Small intestine (tissue), 7 donors: Measurements from ENCODE around the gene CEACAM21. TPM values are rescaled to one million over a fixed set of nuclear protein-coding genes. Genes with fewer than 3 reads are reported as not detected.

ENCODE experiments used
- DNase-seq, 2 donors: peaks; one replicate each; pipeline versions ENCODE4 v3.0.0 to v3.0.0-alpha.2; 2013
- FAIRE-seq: peaks from 2 replicates; lab custom pipeline; 2012; peaks lifted over from hg19 to GRCh38; lab: Jason Lieb, UNC
- H3K27ac ChIP-seq, 3 donors: one replicate each; pipeline ENCODE4 v1.5.1; 2013; ENCODE audit warnings: low read length in 2 of 3, mild to moderate bottlenecking in 2 of 3, control low read depth in 1 of 3, inconsistent platforms in 1 of 3, low read depth in 1 of 3, moderate library complexity in 1 of 3
- H3K27me3 ChIP-seq, 3 donors: one replicate each; pipeline ENCODE4 v1.6.1; 2013; ENCODE audit warnings: low read length in 3 of 3, inconsistent platforms in 1 of 3; ENCODE audit not compliant: control insufficient read depth in 3 of 3, insufficient read depth in 3 of 3
- H3K36me3 ChIP-seq, 3 donors: one replicate each; pipeline ENCODE4 v1.6.1; 2013; ENCODE audit warnings: low read length in 3 of 3, inconsistent platforms in 1 of 3, low read depth in 1 of 3, mild to moderate bottlenecking in 1 of 3, moderate library complexity in 1 of 3; ENCODE audit not compliant: control insufficient read depth in 3 of 3, insufficient read depth in 2 of 3
- H3K4me1 ChIP-seq, 3 donors: one replicate each; pipeline ENCODE4 v1.6.1; 2013; ENCODE audit warnings: low read length in 2 of 3, inconsistent platforms in 1 of 3, low read depth in 1 of 3, mild to moderate bottlenecking in 1 of 3, moderate library complexity in 1 of 3; ENCODE audit not compliant: control insufficient read depth in 3 of 3, insufficient read depth in 2 of 3
- H3K4me3 ChIP-seq, 3 donors: one replicate each; pipeline ENCODE4 v1.5.1; 2013; ENCODE audit warnings: low read length in 3 of 3, control low read depth in 1 of 3, inconsistent platforms in 1 of 3, low read depth in 1 of 3, mild to moderate bottlenecking in 1 of 3, moderate library complexity in 1 of 3
- H3K9me3 ChIP-seq, 2 donors: one replicate each; pipeline ENCODE4 v1.6.1; 2013; ENCODE audit warnings: low read depth in 1 of 2, low read length in 1 of 2; ENCODE audit not compliant: control insufficient read depth in 2 of 2, insufficient read depth in 1 of 2
- WGBS, 3 donors: extraction: QIAGEN DNeasy Blood & Tissue Kit; methylation state at CpG; one replicate each; pipeline ENCODE4 v1.1.7; 2013; 5-methylcytosine and 5-hydroxymethylcytosine counted together
- polyA plus RNA-seq, 4 donors: library from polyadenylated mRNA; stranded (reverse) in 3 of 4; unstranded in 1 of 4; fragments of 200-250 nt in 3 of 4; fragments of 120-200 nt in 1 of 4; gene quantifications; one replicate each; pipeline versions ENCODE4 v1.2.1 to v1.2.3, GENCODE V29; 2013
- donor health status: healthy with polysubstance abuse.
- donor health status: control.
- donor health status: control.
- donor health status: Bipolar disorder and iron deficiency.
- donor health status: healthy.

Gene CEACAM21
- polyA plus RNA-seq, 4 donors = 1.1 to 4.6 (median 1.9) TPM; not detected in 1

DNA sequence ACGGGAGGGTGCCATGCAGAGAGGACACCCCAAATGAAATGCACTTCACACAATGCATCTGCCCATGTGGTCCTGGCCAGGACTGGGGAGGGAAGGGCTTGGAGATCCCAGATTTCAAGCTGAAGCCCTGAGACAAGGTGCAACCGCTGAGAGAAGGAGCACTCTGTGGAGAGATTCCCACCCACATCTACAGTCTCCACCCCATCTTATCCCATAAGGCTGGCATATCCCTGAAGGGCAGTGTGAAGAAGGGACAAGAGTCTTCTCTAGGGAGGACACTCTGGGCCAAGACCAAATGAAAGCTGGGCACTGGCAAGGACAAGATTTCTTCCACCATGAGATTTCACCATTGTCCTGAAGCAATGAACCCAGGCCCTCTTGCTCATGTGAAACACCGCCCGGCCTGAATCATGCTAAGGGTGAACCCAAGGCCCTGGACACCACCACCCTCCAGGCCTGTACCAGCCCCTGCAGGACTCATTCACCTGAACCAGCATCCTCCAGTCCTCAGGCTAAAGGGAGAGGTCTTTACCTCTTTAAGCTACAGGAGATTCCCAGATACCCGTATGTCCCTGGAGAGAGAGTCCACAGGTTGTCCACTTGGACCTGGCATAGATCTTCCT is 30.4 kb downstream of the CEACAM21 start:
- 74 to 87% (median 86%) methylated on average over 5 of the region's 5 CpGs for WGBS, 3 donors

DNA sequence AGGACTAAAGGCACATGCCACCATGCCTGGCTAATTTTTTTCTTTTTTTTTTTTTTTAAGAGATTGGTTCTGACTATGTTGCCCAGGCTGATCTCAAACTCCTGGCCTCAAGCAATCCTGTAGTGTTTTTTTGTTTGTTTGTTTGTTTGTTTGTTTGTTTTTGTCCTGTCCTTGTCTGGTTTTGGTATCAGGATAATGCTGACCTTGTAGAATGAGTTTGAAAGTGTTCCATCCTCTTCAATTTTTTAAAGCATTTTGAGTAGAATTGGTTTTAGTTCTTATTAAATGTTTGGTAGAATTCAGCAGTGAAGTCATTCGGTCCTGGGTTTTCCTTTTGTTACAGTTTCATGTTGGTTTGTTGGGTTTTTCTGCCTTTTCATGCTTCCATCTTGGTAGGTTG is 31.7 kb downstream of the CEACAM21 start:
- WGBS, 3 donors = 67 to 84% (median 80%) methylated on average over 1 of the region's 1 CpG
- Histone ChIP-seq H3K4me1 (no peaks in the 10 kb centered on the region), H3K9me3 (no peaks in the 10 kb centered on the region), H3K27ac (no peak overlapping the region), H3K4me3 (no peak overlapping the region), H3K27me3 (peaks cover 0 to 5% (median 0%) of the 10 kb centered on the region in 3 donors), H3K36me3 (no peaks in the 10 kb centered on the region)
- FAIRE-seq (no peak), DNase-seq (no peak)

More for the DNA sequence above, 30.4 kb downstream of the CEACAM21 start:
- H3K9me3 ChIP-seq = no peaks in the 10 kb centered on the region
- no peak for DNase-seq
- no peak for FAIRE-seq
- H3K4me1 ChIP-seq = no peaks in the 10 kb centered on the region
- H3K4me3 ChIP-seq = no peak overlapping the region
- H3K36me3 ChIP-seq = no peaks in the 10 kb centered on the region
- peaks cover 0 to 10% (median 0%) of the 10 kb centered on the region in 3 donors for H3K27me3 ChIP-seq
- no peak overlapping the region for H3K27ac ChIP-seq

DNA sequence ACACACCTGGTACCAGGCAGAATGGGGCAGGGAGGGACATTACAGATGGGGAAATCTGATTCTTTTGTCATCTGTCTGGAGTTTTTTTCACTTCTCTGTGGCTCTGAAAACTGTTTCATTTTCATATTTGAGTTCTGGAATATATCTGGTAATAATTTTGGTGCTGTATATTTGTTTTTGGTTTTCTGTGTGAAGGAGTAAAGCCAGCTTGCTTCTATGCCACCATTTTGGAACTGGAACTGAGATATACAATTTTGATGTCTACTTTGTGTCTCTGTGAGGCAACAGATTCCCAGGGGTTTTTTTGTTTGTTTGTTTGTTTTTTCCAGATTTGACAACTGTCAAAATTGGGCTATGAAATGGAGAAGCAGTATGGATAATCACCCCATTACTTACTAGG is 34.8 kb downstream of the CEACAM21 start:
- no peaks in the 10 kb centered on the region for H3K4me1 ChIP-seq
- H3K36me3 ChIP-seq = no peaks in the 10 kb centered on the region
- H3K27ac ChIP-seq = no peak overlapping the region
- no peaks in the 10 kb centered on the region for H3K27me3 ChIP-seq
- H3K9me3 ChIP-seq = no peaks in the 10 kb centered on the region
- DNase-seq = no peak
- FAIRE-seq = no peak
- H3K4me3 ChIP-seq = no peak overlapping the region

- H3K4me1 ChIP-seq = no peaks in the 10 kb centered on the region
- no peak overlapping the region for H3K4me3 ChIP-seq
- DNase-seq (no peak), FAIRE-seq (no peak)
- no peaks in the 10 kb centered on the region for H3K27me3 ChIP-seq
- WGBS, 3 donors = 67 to 74% (median 71%) methylated on average over 4 of the region's 4 CpGs
- H3K27ac ChIP-seq = no peak overlapping the region
- H3K9me3 ChIP-seq = no peaks in the 10 kb centered on the region
- H3K36me3 ChIP-seq = no peaks in the 10 kb centered on the region
Measured at GRCh38 chr19:41612483-41612882, 36.5 kb downstream of the CEACAM21 start.

DNA sequence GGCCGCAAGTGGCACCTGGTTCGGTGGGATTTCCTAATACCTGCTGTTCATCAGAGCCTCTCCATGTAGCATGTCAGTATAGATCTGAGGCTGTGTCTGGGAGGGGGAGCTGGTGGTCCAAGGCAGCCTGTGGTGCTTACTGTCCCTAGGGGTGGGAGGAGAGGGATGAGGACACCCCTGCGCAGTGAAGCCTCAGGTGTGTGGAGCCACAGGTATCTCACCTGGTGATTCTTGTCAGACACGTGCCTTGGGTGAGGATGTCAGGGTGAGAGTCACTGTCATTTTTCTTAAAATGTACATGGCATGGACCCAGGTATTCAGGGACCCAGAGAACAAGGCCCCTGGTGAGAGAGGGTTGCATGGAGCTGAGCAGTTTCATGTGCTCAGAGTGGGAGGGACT is 39.2 kb downstream of the CEACAM21 start:
- DNase-seq (no peak), FAIRE-seq (no peak)
- peaks cover 0 to 4% (median 0%) of the 10 kb centered on the region in 3 donors for H3K27me3 ChIP-seq
- H3K4me3 ChIP-seq = no peak overlapping the region
- 78 to 81% (median 79%) methylated on average over 4 of the region's 4 CpGs for WGBS, 3 donors
- no peak overlapping the region for H3K27ac ChIP-seq
- no peaks in the 10 kb centered on the region for H3K36me3 ChIP-seq
- no peaks in the 10 kb centered on the region for H3K9me3 ChIP-seq
- no peaks in the 10 kb centered on the region for H3K4me1 ChIP-seq

DNA sequence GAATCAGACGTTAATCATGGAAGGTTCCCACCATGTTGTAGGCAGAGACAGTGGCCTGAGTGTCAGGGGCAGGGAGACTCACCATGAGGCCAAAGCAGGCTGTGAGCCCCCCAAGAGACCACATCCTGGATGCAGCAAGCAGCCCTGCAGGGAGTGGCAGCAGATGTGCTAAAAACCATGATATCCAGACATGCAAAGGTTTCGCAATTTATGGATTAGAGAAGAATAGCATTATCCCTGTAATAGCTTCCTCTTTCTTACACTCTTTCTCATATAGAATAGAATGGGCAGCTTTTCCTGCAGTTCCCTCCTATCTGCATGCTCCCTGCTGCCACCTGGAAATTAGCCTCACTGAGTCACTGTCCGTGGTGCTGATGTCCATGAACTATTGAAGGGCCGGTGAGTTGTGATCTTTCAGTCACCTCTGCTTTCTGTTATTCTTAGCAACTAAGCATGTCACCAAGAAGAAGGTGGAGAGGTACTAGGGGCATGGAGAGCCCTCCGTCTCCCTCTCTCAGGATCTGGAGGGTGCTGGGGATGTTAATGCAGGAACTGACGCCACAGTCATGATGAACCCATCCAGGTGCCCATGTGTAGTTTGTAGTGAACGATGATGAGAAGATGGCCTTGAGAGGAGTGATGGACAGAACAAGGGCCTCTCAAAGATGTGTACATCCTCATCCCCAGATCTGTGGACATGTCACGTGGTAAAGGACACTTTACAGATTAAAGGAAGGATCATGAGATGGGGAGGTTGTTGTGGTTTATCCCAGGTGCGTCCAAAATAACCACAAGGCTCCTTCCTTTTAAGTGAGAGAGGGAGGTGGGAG is 41.0 kb downstream of the CEACAM21 start:
- peak in 1 of 2 donors; percentile 42 for DNase-seq
- no peaks in the 10 kb centered on the region for H3K9me3 ChIP-seq
- H3K4me3 ChIP-seq = no peak overlapping the region
- H3K4me1 ChIP-seq = no peaks in the 10 kb centered on the region
- no peaks in the 10 kb centered on the region for H3K36me3 ChIP-seq
- 42 to 44% (median 43%) methylated on average over 9 of the region's 9 CpGs for WGBS, 3 donors
- no peak for FAIRE-seq
- H3K27me3 ChIP-seq = peaks cover 0 to 4% (median 0%) of the 10 kb centered on the region in 3 donors
- no peak overlapping the region for H3K27ac ChIP-seq

GRCh38 chr19:41617941-41618730 is 42.2 kb downstream of the CEACAM21 start:
- peaks cover 0 to 4% (median 0%) of the 10 kb centered on the region in 3 donors for H3K27me3 ChIP-seq
- WGBS, 3 donors = 77 to 84% (median 79%) methylated on average over 9 of the region's 9 CpGs
- H3K27ac ChIP-seq = no peak overlapping the region
- FAIRE-seq (no peak), DNase-seq (no peak)
- H3K4me3 ChIP-seq = no peak overlapping the region
- H3K36me3 ChIP-seq = no peaks in the 10 kb centered on the region
- no peaks in the 10 kb centered on the region for H3K9me3 ChIP-seq
- H3K4me1 ChIP-seq = no peaks in the 10 kb centered on the region

DNA sequence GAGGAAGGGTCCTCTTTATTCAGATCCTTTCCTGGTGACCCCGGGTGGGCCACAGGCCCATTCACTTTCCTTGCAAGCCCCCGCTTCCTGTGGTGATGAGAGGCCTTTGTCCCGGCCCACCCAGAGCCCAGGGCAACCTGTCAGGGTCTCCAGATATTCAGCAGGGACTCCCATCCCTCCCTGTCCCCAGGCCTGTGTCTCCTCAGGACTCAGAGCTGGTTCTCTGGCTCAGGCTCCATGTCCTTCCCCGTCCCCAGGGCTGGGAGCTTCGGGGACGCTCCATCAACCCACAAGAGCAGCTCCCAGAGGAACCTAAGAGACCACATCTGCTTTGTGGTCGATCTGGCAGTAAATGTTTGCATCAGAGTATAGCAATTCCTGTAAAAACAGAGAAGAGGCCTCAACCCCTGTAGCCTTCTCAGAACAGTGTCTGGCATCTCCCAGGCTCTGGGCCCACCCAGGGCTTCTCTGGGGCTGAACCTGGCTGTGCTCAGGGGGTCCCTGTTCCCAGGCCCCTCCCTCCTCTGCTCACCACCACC is 43.1 kb downstream of the CEACAM21 start:
- Histone ChIP-seq H3K4me1 (no peaks in the 10 kb centered on the region), H3K4me3 (no peak overlapping the region), H3K27ac (no peak overlapping the region), H3K9me3 (no peaks in the 10 kb centered on the region), H3K27me3 (peaks cover 0 to 4% (median 0%) of the 10 kb centered on the region in 3 donors), H3K36me3 (no peaks in the 10 kb centered on the region)
- DNase-seq (no peak), FAIRE-seq (no peak)
- 29 to 37% (median 34%) methylated on average over 7 of the region's 7 CpGs for WGBS, 3 donors
